HG02884 (cell line): ENCODE results near the gene OR5K1.
A peak's percentile ranks its signal among the peaks of the same experiment; 100 is the strongest.

Experiments used
- ATAC-seq: cut with Tn5 transposase; IDR thresholded peaks from one replicate; pipeline ENCODE4 v1.9.1; 2021; ENCODE audit warnings: mild to moderate bottlenecking, moderate library complexity; ENCODE audit not compliant: unreplicated experiment

OR5K1 gene

GRCh38 chr3:98513736-98514135, 50.7 kb downstream of the OR5K1 start:
- ATAC-seq = no peak

DNA sequence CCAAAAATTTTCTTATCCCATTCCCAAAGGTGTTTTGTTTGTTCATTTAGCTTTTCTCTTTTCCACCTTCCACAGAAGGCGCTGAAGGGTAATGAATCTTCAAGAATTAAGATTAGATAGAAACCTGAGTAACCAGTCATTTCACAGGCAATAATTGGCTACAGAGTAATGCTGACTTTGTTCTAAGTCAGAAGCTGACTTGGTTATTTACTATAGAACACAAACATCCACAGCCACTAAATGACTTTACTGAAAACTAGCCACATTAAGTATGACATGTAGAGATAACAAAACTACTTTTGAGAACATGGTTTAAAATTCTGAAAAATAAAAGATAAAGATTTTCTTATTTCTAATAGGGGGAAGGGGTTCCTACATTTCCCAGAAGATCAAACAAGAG, 51.9 kb downstream of the OR5K1 start:
- no peak for ATAC-seq

DNA sequence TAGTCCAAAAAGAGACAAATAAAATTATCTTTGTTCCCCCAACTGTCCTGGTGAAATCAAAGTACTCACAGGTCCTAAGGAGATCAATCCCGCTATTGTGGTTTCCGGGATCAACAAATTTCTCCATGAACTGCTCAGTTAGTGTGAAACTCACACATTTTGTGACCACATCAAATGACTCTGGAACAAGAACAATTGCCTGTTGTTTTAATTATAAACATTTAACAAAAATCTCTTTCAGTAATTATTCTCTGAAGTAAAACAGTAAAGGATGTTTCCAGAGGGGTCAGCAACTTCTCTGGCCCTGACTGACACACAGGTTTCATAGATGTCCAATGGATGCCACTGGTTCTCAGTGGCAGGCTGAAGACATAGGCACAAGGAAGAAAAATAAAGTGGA, 55.8 kb downstream of the OR5K1 start:
- no peak for ATAC-seq

GRCh38 chr3:98519351-98519750, 56.4 kb downstream of the OR5K1 start:
- no peak for ATAC-seq

GRCh38 chr3:98521897-98522543, 59.0 kb downstream of the OR5K1 start:
- peak; percentile 48 for ATAC-seq
